HepG2 (cell line): Measurements from ENCODE around the gene ANO9.
"Not testable (repeated sequence)": the region's sequence is repeated elsewhere in the genome, so short reads cannot be mapped to it uniquely, and the experiment has no call there.

ENCODE experiments used
- CTCF ChIP-seq: sonication (generic); formaldehyde crosslinking; IDR thresholded peaks from 2 replicates; pipeline ENCODE4 v1.5.0; 2020; ENCODE audit warnings: mild to moderate bottlenecking, missing genetic modification reagents, moderate library complexity
- NR2C2 ChIP-seq: sonication (generic); formaldehyde crosslinking; IDR thresholded peaks from 2 replicates; pipeline ENCODE4 v1.4.0; 2020; ENCODE audit warnings: missing genetic modification reagents, mild to moderate bottlenecking, moderate library complexity, borderline replicate concordance
- ZFP91 ChIP-seq: sonication (generic); formaldehyde crosslinking; IDR thresholded peaks from 2 replicates; pipeline ENCODE4 v1.9.0; 2022; ENCODE audit warnings: missing genetic modification reagents, mild to moderate bottlenecking, borderline replicate concordance
- ZNF576 ChIP-seq: sonication (generic); formaldehyde crosslinking; IDR thresholded peaks from 2 replicates; pipeline ENCODE4 v1.4.0; 2020; ENCODE audit warnings: mild to moderate bottlenecking, missing genetic modification reagents

- not testable (repeated sequence) for TF ChIP-seq NR2C2, ZFP91, CTCF, ZNF576 (CRISPR knock-in tag)
Observed at GRCh38 chr11:434999-435740, 6.6 kb downstream of the ANO9 start.
